Vagina (tissue), 2 donors: ENCODE results near the gene ZIC2.

Source experiments
- CTCF ChIP-seq, 3 experiments: fragments of 450-650 bp in 2 of 3; fragments of 200-600 bp in 1 of 3; sonication (generic) in 1 of 3; IDR thresholded peaks; one replicate each; pipeline ENCODE4 v1.5.1; 2017 to 2019; ENCODE audit warnings: antibody characterized with exemption in 3 of 3, mild to moderate bottlenecking in 2 of 3, moderate library complexity in 2 of 3
- POLR2A ChIP-seq, 2 donors: fragments of 450-650 bp; IDR thresholded peaks; one replicate each; pipeline ENCODE4 v1.6.1; 2017; ENCODE audit warnings: antibody characterized with exemption in 2 of 2, mild to moderate bottlenecking in 2 of 2, moderate library complexity in 2 of 2
- POLR2AphosphoS5 ChIP-seq, 2 donors: sonication (generic); formaldehyde crosslinking; IDR thresholded peaks; one replicate each; pipeline ENCODE4 v1.9.0; 2017; ENCODE audit warnings: antibody characterized with exemption in 2 of 2, mild to moderate bottlenecking in 2 of 2, low read depth in 1 of 2; ENCODE audit not compliant: insufficient read depth in 1 of 2

GRCh38 chr13:99993660-99994637 lies 12.4 kb downstream of the ZIC2 start:
- TF ChIP-seq CTCF (IDR thresholded peaks at IDR 0.05) (no peak), POLR2A (IDR thresholded peaks at IDR 0.05) (no peak), POLR2AphosphoS5 (IDR thresholded peaks at IDR 0.05; ENCODE audit: insufficient read depth in 1 of 2, low read depth in 1 of 2) (no peak)
